ENCODE measurements around the gene COPG1. TPM values are rescaled to one million over a fixed set of nuclear protein-coding genes. Genes with fewer than 3 reads are reported as not detected.

The COPG1 gene
- total and polyA plus RNA-seq, 11 donors = 78.6 to 121 (median 93.9) TPM

DNA sequence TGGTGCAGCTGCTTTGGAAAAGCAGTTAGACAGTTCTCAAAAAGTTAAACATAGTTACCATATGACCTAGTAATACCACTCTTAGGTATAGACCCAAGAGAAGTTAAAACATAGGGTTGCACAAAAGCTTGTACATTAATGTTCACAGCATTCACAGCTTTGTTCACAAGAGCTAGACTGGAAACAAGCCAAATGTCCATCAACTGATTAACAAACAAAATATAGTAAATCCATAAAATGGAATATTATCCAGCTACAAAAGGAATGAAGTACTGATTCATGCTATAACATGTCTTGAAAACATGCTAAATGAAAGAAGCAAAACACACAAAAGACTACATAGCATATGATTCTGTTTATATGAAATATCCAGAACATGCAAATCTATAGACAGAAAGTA, 2.8 kb upstream of the COPG1 start:
- no peak for ATAC-seq
- Histone ChIP-seq H3K27ac (no peak overlapping the region), H3K36me3 (peaks cover 0 to 8% (median 2%) of the 10 kb centered on the region in 9 donors), H3K9me3 (no peaks in the 10 kb centered on the region), H3K27me3 (no peaks in the 10 kb centered on the region), H3K4me1 (peaks cover 0 to 49% (median 29%) of the 10 kb centered on the region in 12 donors), H3K4me3 (no peak overlapping the region)
- DNase-seq = no peak
- TF ChIP-seq POLR2A (IDR thresholded peaks at IDR 0.05) = no peak
- TF ChIP-seq, protein P1, sequence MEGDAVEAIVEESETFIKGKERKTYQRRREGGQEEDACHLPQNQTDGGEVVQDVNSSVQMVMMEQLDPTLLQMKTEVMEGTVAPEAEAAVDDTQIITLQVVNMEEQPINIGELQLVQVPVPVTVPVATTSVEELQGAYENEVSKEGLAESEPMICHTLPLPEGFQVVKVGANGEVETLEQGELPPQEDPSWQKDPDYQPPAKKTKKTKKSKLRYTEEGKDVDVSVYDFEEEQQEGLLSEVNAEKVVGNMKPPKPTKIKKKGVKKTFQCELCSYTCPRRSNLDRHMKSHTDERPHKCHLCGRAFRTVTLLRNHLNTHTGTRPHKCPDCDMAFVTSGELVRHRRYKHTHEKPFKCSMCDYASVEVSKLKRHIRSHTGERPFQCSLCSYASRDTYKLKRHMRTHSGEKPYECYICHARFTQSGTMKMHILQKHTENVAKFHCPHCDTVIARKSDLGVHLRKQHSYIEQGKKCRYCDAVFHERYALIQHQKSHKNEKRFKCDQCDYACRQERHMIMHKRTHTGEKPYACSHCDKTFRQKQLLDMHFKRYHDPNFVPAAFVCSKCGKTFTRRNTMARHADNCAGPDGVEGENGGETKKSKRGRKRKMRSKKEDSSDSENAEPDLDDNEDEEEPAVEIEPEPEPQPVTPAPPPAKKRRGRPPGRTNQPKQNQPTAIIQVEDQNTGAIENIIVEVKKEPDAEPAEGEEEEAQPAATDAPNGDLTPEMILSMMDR (IDR thresholded peaks at IDR 0.05) = no peak
- intact Hi-C loops (cut with DNase I) = loop anchor here in 7 of 10 donors (2.0 to 10.0 kb wide), 6 partner anchors 64 to 279 kb away; partner anchors contain the start of gene CNBP (in 5 of the 7)

DNA sequence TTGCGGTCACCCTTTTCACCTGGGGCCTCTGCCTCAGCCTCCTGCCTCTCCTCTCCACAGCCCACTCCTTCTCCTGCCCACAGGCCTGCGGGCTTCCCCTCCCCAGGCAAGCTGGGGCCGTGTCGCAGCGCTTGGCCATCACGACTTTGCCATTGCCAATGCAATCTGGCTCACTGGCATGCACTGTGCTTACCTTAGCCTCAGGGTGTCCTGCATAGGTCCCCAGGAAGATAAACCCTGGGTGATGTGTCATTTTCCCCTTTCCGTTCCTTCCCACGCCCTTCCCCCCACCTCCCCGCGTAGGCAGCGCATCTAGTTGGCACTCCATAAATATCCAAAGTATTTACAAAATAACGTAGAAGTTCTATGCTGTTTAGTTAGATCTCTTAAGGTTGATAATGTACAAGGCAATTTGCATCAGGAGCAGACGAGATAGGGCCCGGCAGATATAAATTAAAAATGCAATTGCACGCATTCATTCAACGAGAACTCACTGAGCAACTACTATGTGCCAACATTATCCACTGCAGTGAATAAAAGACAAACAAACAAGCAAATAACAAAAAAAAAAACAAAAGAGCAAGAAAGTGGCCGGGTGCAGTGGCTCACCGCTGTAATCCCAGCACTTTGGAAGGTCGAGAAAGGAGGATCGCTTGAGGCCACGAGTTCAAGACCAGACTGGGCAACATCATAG, 973 bp upstream of the COPG1 start:
- Histone ChIP-seq H3K27ac (peak overlapping the region in 10 of 12 donors; percentile 74 to 97 (median 88)), H3K4me1 (peaks cover 0 to 53% (median 32%) of the 10 kb centered on the region in 12 donors), H3K27me3 (no peaks in the 10 kb centered on the region), H3K4me3 (peak overlapping the region; percentile 60 to 100 (median 96)), H3K36me3 (peaks cover 0 to 26% (median 20%) of the 10 kb centered on the region in 9 donors), H3K9me3 (no peaks in the 10 kb centered on the region)
- ATAC-seq = no peak
- TF ChIP-seq, protein P1 (IDR thresholded peaks at IDR 0.05) = no peak
- no peak for TF ChIP-seq POLR2A (IDR thresholded peaks at IDR 0.05)
- intact Hi-C loops (cut with DNase I) = loop anchor here in 9 of 10 donors (2.0 to 10.0 kb wide), 7 partner anchors 66 to 281 kb away; partner anchors contain the start of gene CNBP (in 5 of the 9)
- no peak for DNase-seq
- 61 to 64% (median 63%) methylated on average over 21 of the region's 21 CpGs for WGBS, 4 donors

DNA sequence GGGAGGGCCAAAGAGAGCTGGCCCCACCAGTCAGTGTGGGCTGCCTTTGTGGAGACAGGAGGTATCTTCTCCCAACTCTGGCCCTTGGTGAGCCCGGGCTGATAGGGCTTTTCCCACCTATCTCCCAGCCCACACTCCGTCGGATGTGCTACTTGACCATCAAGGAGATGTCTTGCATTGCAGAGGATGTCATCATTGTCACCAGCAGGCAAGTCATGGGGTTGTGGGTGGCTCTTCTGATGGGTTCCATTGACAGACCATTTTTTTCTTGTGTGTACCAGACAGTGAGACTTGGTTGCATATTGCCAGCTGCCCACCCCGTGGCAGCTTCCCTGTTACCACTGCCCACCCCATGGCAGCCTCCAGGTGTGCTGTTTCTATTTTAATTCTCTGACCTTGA, 3.3 kb downstream of the COPG1 start:
- TF ChIP-seq POLR2A (IDR thresholded peaks at IDR 0.05) = no peak
- TF ChIP-seq, protein P1 (IDR thresholded peaks at IDR 0.05) = no peak
- no peak overlapping the region for H3K4me3 ChIP-seq
- H3K36me3 ChIP-seq = peaks cover 0 to 69% (median 63%) of the 10 kb centered on the region in 9 donors
- no peak for ATAC-seq
- 89 to 98% (median 93%) methylated on average over 4 of the region's 4 CpGs for WGBS, 4 donors
- H3K4me1 ChIP-seq = peaks cover 0 to 52% (median 33%) of the 10 kb centered on the region in 12 donors
- intact Hi-C loops (cut with DNase I) = no loop called here
- no peaks in the 10 kb centered on the region for H3K9me3 ChIP-seq
- DNase-seq = no peak
- no peaks in the 10 kb centered on the region for H3K27me3 ChIP-seq
- no peak overlapping the region for H3K27ac ChIP-seq

DNA sequence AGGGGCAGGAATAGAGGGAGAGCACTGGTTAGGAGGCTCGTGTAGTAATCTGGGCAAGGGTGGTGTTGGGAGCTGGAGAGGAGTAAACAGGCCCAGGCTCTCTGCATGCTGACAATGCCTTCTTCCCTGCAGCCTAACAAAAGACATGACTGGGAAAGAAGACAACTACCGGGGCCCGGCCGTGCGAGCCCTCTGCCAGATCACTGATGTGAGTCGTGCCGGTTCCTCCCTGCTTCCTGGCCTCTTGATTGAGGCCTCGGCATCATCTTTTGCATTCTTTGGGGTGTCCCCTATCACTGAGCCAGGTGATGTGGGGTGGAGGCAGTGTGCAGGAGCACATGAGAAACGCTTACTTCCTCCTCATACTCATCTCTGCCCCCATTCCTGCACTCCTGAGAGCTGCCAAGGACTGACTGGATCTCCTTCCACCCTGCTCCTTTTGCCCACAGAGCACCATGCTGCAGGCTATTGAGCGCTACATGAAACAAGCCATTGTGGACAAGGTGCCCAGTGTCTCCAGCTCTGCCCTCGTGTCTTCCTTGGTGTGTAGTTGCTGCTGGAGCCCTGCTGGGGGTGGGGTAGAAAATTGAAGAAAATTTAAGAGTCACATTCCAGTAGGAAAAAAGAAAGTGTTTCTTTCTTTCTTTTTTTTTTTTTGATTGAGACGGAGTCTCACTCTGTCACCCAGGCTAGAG, 5.3 kb downstream of the COPG1 start:
- ATAC-seq = no peak
- WGBS, 4 donors = 84 to 92% (median 90%) methylated on average over 12 of the region's 12 CpGs
- DNase-seq = no peak
- TF ChIP-seq, protein P1 (IDR thresholded peaks at IDR 0.05) = no peak
- TF ChIP-seq POLR2A (IDR thresholded peaks at IDR 0.05) = no peak
- H3K4me3 ChIP-seq = no peak overlapping the region
- no peaks in the 10 kb centered on the region for H3K9me3 ChIP-seq
- intact Hi-C loops (cut with DNase I) = no loop called here
- H3K27me3 ChIP-seq = no peaks in the 10 kb centered on the region
- H3K27ac ChIP-seq = no peak overlapping the region
- peaks cover 0 to 42% (median 22%) of the 10 kb centered on the region in 12 donors for H3K4me1 ChIP-seq
- peaks cover 0 to 88% (median 82%) of the 10 kb centered on the region in 9 donors for H3K36me3 ChIP-seq
